Measurements from ENCODE around the gene NMNAT2. TPM values are rescaled to one million over a fixed set of nuclear protein-coding genes. Genes with fewer than 3 reads are reported as not detected.

The NMNAT2 gene
- total RNA-seq, 1 experiment from 2014 or later, result 11.4 TPM

- Mint-ChIP-seq H3K4me3 (no peak overlapping the region), H3K4me1 (peaks cover 56 to 60% of the 10 kb centered on the region in 2 experiments), H3K27ac (peak overlapping the region in 2 of 3 experiments; percentile 10 to 97; a peak in 2 of 7 replicates), H3K9me3 (no peaks in the 10 kb centered on the region), H3K27me3 (ENCODE audit: low read depth) (no peaks in the 10 kb centered on the region), H3K36me3 (ENCODE audit: insufficient read depth in 1 of 3, low read depth in 3 of 3) (no peaks in the 10 kb centered on the region)
- Histone ChIP-seq H3K27ac (ENCODE audit: insufficient read length, low read depth, low read length) (no peak overlapping the region), H2AFZ (ENCODE audit: low read length) (no peak overlapping the region), H3K79me1 (ENCODE audit: insufficient read depth, low read depth, low read length, poor library complexity, severe bottlenecking) (no peaks in the 10 kb centered on the region), H2BK15ac (ENCODE audit: low read depth, low read length) (no peak overlapping the region), H3K4me2 (ENCODE audit: insufficient read depth, insufficient read length, low read length) (no peak overlapping the region), H3T11ph (ENCODE audit: low read length) (no peak overlapping the region), H3K14ac (ENCODE audit: insufficient read depth, low read length) (no peak overlapping the region), H3K4ac (ENCODE audit: low read depth, low read length) (no peak overlapping the region), H3K79me2 (ENCODE audit: insufficient read depth, low read length) (no peaks in the 10 kb centered on the region), H3K56ac (ENCODE audit: insufficient read length, low read depth, low read length) (no peak overlapping the region), H2BK5ac (ENCODE audit: insufficient read length, low read length) (no peak overlapping the region), H3K27me3 (ENCODE audit: insufficient read depth, low read length) (no peaks in the 10 kb centered on the region), H3K23ac (ENCODE audit: insufficient read length, low read depth, low read length) (no peak overlapping the region), H2BK12ac (ENCODE audit: insufficient read length, low read depth, low read length) (no peak overlapping the region), H2AK5ac (ENCODE audit: insufficient read length, low read length) (no peak overlapping the region), H3K18ac (ENCODE audit: insufficient read length, low read depth, low read length) (no peak overlapping the region), H2BK120ac (ENCODE audit: low read depth, low read length, poor library complexity, severe bottlenecking) (no peak overlapping the region), H2BK20ac (ENCODE audit: low read depth, low read length, poor library complexity, severe bottlenecking) (no peak overlapping the region), H3K23me2 (ENCODE audit: insufficient read length, low read depth, low read length, poor library complexity, severe bottlenecking) (no peaks in the 10 kb centered on the region), H3K4me1 (ENCODE audit: insufficient read depth, low read length) (no peaks in the 10 kb centered on the region; the same call in 1 of the 2 replicates), H4K8ac (replicated peaks; ENCODE audit: insufficient read length, low read depth, low read length) (no peak overlapping the region), H4K20me1 (ENCODE audit: control insufficient read depth, insufficient read depth, insufficient read length) (no peaks in the 10 kb centered on the region), H3K9me3 (ENCODE audit: control insufficient read depth, low read depth, low read length) (no peaks in the 10 kb centered on the region), H4K91ac (ENCODE audit: insufficient read length, low read depth, low read length) (no peak overlapping the region), H4K5ac (ENCODE audit: insufficient read length, low read depth, low read length) (no peak overlapping the region), H3K9ac (ENCODE audit: extremely low read depth, insufficient read length, low read length) (no peak overlapping the region)
- TF ChIP-seq, protein P1, sequence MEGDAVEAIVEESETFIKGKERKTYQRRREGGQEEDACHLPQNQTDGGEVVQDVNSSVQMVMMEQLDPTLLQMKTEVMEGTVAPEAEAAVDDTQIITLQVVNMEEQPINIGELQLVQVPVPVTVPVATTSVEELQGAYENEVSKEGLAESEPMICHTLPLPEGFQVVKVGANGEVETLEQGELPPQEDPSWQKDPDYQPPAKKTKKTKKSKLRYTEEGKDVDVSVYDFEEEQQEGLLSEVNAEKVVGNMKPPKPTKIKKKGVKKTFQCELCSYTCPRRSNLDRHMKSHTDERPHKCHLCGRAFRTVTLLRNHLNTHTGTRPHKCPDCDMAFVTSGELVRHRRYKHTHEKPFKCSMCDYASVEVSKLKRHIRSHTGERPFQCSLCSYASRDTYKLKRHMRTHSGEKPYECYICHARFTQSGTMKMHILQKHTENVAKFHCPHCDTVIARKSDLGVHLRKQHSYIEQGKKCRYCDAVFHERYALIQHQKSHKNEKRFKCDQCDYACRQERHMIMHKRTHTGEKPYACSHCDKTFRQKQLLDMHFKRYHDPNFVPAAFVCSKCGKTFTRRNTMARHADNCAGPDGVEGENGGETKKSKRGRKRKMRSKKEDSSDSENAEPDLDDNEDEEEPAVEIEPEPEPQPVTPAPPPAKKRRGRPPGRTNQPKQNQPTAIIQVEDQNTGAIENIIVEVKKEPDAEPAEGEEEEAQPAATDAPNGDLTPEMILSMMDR (conservative IDR thresholded peaks at IDR 0.05), result no peak
- WGBS (ENCODE audit: extremely low coverage, insufficient read length, low lambda C conversion rate), result no CpG with 5 or more reads among the region's 4 CpGs
- DNase-seq, result peak; percentile 60
Observed at GRCh38 chr1:183330335-183330734, 87.8 kb downstream of the NMNAT2 start.
